Cardiac fibroblast (primary cell): ENCODE measurements around the gene PRSS27.
"Not testable (repeated sequence)": the region's sequence is repeated elsewhere in the genome, so short reads cannot be mapped to it uniquely, and the experiment has no call there.

Experiments used
- DNase-seq, 2 donors: peaks; one replicate each; pipeline versions ENCODE4 v3.0.0 to v3.0.0-alpha.2; 2010; ENCODE audit warnings: low read depth in 2 of 2
- H3K4me3 ChIP-seq, 2 donors: replicated peaks in 1 of 2; 1 replicate in 1 of 2; 2 replicates in 1 of 2; pipeline ENCODE4 v1.5.1; 2011; ENCODE audit warnings: low read depth in 2 of 2, low read length in 2 of 2, mild to moderate bottlenecking in 2 of 2, moderate library complexity in 1 of 2
- CTCF ChIP-seq: IDR thresholded peaks from one replicate; pipeline ENCODE4 v1.5.1; 2011; ENCODE audit warnings: low read depth, mild to moderate bottlenecking, low read length, inconsistent platforms

PRSS27 gene

GRCh38 chr16:2675714-2676113, 44.3 kb downstream of the PRSS27 start:
- peak in 1 of 2 donors; percentile 39 for DNase-seq
- no peak overlapping the region for H3K4me3 ChIP-seq
- TF ChIP-seq CTCF, result no peak

- H3K4me3 ChIP-seq, result no peak overlapping the region
- DNase-seq, result no peak
- TF ChIP-seq CTCF, result no peak
Observed at GRCh38 chr16:2675021-2675420, 45.0 kb downstream of the PRSS27 start.

- TF ChIP-seq CTCF, result no peak
- DNase-seq, result peak; percentile 93 to 97
- H3K4me3 ChIP-seq, result peak overlapping the region; percentile 67 to 69
Observed at GRCh38 chr16:2673066-2673999, 46.7 kb downstream of the PRSS27 start.

- DNase-seq, result no peak
- H3K4me3 ChIP-seq, result peak overlapping the region in 1 of 2 donors; percentile 48
- no peak for TF ChIP-seq CTCF
Observed at GRCh38 chr16:2671741-2672140, 48.3 kb downstream of the PRSS27 start.

- H3K4me3 ChIP-seq, DNase-seq: not testable (repeated sequence)
- TF ChIP-seq CTCF, result peak; percentile 19
Observed at GRCh38 chr16:2671193-2671592, 48.8 kb downstream of the PRSS27 start.

- peak; percentile 74 for TF ChIP-seq CTCF
- peak; percentile 59 to 67 for DNase-seq
Observed at GRCh38 chr16:2670017-2670416, 50.0 kb downstream of the PRSS27 start.

GRCh38 chr16:2669587-2669986, 50.4 kb downstream of the PRSS27 start:
- not testable (repeated sequence) for H3K4me3 ChIP-seq, DNase-seq

More at GRCh38 chr16:2670017-2670416, 50.0 kb downstream of the PRSS27 start:
- H3K4me3 ChIP-seq, result not testable (repeated sequence)

GRCh38 chr16:2666671-2667070, 53.4 kb downstream of the PRSS27 start:
- DNase-seq, H3K4me3 ChIP-seq: not testable (repeated sequence)
